Colonic mucosa (tissue), 4 donors: ENCODE measurements around the gene MCM10. TPM values are rescaled to one million over a fixed set of nuclear protein-coding genes. Genes with fewer than 3 reads are reported as not detected.
"Not testable (repeated sequence)": the region's sequence is repeated elsewhere in the genome, so short reads cannot be mapped to it uniquely, and the experiment has no call there.

Experiments
- DNase-seq: peaks from one replicate; pipeline ENCODE4 v3.0.0-alpha.2; 2020
- H3K27ac ChIP-seq: fragments of 200-600 bp; one replicate; pipeline ENCODE4 v1.8.0; 2021
- H3K27me3 ChIP-seq: fragments of 200-600 bp; one replicate; pipeline ENCODE4 v1.8.0; 2021
- H3K36me3 ChIP-seq: fragments of 200-600 bp; one replicate; pipeline ENCODE4 v1.8.0; 2021
- H3K4me1 ChIP-seq: fragments of 200-600 bp; one replicate; pipeline ENCODE4 v1.8.0; 2021; ENCODE audit warnings: mild to moderate bottlenecking
- H3K4me3 ChIP-seq: fragments of 200-600 bp; one replicate; pipeline ENCODE4 v1.8.0; 2021
- H3K9ac ChIP-seq, 2 donors: one replicate each; pipeline ENCODE4 v1.7.0; 2013; ENCODE audit warnings: control low read depth in 2 of 2, low read depth in 2 of 2, low read length in 2 of 2
- H3K9me3 ChIP-seq: fragments of 200-600 bp; one replicate; pipeline ENCODE4 v1.8.0; 2021
- intact Hi-C: fragments of 100-400 bp; cut with DNase I; formaldehyde crosslinking; loops from one replicate; pipeline ENCODE4 v1.14.1; 2022
- total RNA-seq, 2 donors: library from RNA; stranded (reverse); fragmentation: NEBNext Ultra II Directional in 1 of 2; extraction: Animal tissue kit (Norgen Biotek cat#: 25700) in 1 of 2; gene quantifications; one replicate each; pipeline ENCODE4 v1.2.1, GENCODE V29; 2021
- TF ChIP-seq, protein P1 (sequence below): fragments of 200-600 bp; IDR thresholded peaks from one replicate; pipeline ENCODE4 v1.8.0; 2022; ENCODE audit warnings: antibody characterized with exemption, mild to moderate bottlenecking
- donor health status: healthy.
- donor health status: DM: no; HTN: no; CAD: no.
- donor health status: DM: no; HTN: no; CAD: no.

The MCM10 gene
- total RNA-seq, 2 donors from 2014 or later: 2.4 to 21.0 TPM

DNA sequence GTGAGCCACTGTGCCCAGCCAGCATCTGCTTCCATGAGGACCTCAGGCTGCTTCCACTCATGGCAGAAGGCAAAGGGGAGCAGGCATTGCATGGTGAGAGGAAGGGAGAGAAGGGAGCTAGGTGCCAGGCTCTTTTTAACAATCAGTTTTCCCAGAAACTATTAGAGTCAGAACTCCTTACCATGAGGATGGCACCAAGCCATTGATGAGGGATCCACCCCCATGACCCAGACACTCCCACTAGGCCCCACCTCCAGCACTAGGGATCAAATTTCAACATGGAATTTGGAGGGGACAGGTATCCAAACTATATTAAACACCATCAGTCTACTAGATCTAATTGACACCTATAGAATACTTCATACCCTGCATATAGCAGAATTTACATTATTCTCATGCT, 14.2 kb upstream of the MCM10 start:
- Histone ChIP-seq H3K27ac (no peak overlapping the region), H3K4me3 (no peak overlapping the region), H3K27me3 (no peaks in the 10 kb centered on the region), H3K9ac (no peak overlapping the region), H3K9me3 (no peaks in the 10 kb centered on the region), H3K36me3 (no peaks in the 10 kb centered on the region), H3K4me1 (no peaks in the 10 kb centered on the region)
- intact Hi-C loops: no loop called here
- no peak for DNase-seq
- TF ChIP-seq, protein P1, sequence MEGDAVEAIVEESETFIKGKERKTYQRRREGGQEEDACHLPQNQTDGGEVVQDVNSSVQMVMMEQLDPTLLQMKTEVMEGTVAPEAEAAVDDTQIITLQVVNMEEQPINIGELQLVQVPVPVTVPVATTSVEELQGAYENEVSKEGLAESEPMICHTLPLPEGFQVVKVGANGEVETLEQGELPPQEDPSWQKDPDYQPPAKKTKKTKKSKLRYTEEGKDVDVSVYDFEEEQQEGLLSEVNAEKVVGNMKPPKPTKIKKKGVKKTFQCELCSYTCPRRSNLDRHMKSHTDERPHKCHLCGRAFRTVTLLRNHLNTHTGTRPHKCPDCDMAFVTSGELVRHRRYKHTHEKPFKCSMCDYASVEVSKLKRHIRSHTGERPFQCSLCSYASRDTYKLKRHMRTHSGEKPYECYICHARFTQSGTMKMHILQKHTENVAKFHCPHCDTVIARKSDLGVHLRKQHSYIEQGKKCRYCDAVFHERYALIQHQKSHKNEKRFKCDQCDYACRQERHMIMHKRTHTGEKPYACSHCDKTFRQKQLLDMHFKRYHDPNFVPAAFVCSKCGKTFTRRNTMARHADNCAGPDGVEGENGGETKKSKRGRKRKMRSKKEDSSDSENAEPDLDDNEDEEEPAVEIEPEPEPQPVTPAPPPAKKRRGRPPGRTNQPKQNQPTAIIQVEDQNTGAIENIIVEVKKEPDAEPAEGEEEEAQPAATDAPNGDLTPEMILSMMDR: no peak

DNA sequence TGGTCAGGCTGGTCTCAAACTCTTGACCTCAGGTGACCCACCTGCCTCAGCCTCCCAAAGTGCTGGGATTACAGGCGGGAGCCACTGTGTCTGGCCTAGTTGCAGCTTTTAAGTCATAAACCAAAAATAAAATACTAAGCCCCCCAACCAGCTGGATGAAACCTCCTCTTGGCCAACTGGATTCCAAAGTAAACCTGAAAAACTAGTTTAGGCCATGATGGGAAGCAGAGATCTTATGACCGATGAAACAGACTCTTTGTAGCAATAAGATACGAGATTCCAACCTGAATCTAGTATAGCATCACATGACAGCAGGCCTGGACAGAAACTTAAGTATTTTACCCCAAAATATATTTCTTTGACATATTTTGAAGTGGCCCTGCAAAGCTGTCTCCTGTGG, 9.1 kb upstream of the MCM10 start:
- H3K4me1 ChIP-seq: no peaks in the 10 kb centered on the region
- no peak for DNase-seq
- H3K36me3 ChIP-seq: no peaks in the 10 kb centered on the region
- H3K4me3 ChIP-seq: no peak overlapping the region
- H3K9me3 ChIP-seq: no peaks in the 10 kb centered on the region
- intact Hi-C loops: no loop called here
- no peak overlapping the region for H3K27ac ChIP-seq
- TF ChIP-seq, protein P1: no peak
- no peak overlapping the region for H3K9ac ChIP-seq
- H3K27me3 ChIP-seq: no peaks in the 10 kb centered on the region

DNA sequence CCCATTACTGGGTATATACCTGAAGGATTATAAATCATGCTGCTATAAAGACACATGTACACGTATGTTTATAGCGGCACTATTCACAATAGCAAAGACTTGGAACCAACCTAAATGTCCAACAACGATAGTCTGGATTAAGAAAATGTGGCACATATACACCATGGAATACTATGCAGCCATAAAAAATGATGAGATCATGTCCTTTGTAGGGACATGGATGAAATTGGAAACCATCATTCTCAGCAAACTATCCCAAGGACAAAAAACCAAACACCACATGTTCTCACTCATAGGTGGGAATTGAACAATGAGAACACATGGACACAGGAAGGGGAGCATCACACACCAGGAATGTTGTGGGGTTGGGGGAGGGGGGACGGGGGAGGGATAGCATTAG, 5.5 kb upstream of the MCM10 start:
- H3K9ac ChIP-seq, H3K27ac ChIP-seq, H3K9me3 ChIP-seq, DNase-seq, H3K36me3 ChIP-seq, H3K4me3 ChIP-seq, H3K4me1 ChIP-seq, H3K27me3 ChIP-seq, intact Hi-C loops: not testable (repeated sequence)

DNA sequence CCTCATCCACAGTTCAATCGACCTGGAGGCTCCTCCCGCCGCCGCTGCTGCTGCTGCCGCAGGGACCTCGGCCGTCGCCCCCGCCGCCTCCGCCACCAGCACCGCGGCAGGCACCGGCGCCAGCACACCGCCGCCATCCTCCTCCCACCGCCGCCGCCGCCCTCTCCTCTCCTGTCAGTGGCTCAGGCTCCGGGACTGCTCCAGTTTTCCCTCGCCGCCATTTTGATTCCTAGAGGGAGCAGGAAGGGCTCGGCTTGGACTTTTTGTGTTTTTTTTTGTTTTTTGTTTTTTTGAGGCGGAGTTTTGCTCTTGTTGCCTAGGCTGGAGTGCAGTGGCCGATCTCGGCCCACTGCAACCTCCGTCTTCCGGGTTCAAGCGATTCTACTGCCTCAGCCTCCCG, 3.0 kb upstream of the MCM10 start:
- TF ChIP-seq, protein P1: no peak
- no peak for DNase-seq
- H3K27ac ChIP-seq: peak overlapping the region; percentile 13

GRCh38 chr10:13161857-13162271, 506 bp downstream of the MCM10 start:
- TF ChIP-seq, protein P1: no peak
- peak overlapping the region in 1 of 2 donors; percentile 50 for H3K9ac ChIP-seq
- no peaks in the 10 kb centered on the region for H3K9me3 ChIP-seq
- no peaks in the 10 kb centered on the region for H3K36me3 ChIP-seq
- no peak for DNase-seq
- no peak overlapping the region for H3K27ac ChIP-seq
- peak overlapping the region; percentile 59 for H3K4me3 ChIP-seq
- intact Hi-C loops: loop anchor here (10.0 kb wide), 1 partner anchor 273 kb away; no protein-coding TSS in a partner anchor
- H3K4me1 ChIP-seq: peaks cover 6% of the 10 kb centered on the region
- H3K27me3 ChIP-seq: no peaks in the 10 kb centered on the region

More for the DNA sequence above, 3.0 kb upstream of the MCM10 start:
- H3K4me3 ChIP-seq: peak overlapping the region; percentile 26
- no peaks in the 10 kb centered on the region for H3K27me3 ChIP-seq
- intact Hi-C loops: no loop called here
- H3K9ac ChIP-seq: peak overlapping the region in 1 of 2 donors; percentile 12
- no peaks in the 10 kb centered on the region for H3K36me3 ChIP-seq
- H3K9me3 ChIP-seq: no peaks in the 10 kb centered on the region
- peaks cover 6% of the 10 kb centered on the region for H3K4me1 ChIP-seq

- TF ChIP-seq, protein P1: no peak
- H3K4me1 ChIP-seq: peaks cover 6% of the 10 kb centered on the region
- intact Hi-C loops: loop anchor here (10.0 kb wide), 1 partner anchor 271 kb away; no protein-coding TSS in a partner anchor
These were observed 2.5 kb downstream of the MCM10 start for GRCh38 chr10:13163859-13164258.

More at GRCh38 chr10:13163859-13164258, 2.5 kb downstream of the MCM10 start:
- Histone ChIP-seq H3K27me3 (no peaks in the 10 kb centered on the region), H3K27ac (no peak overlapping the region), H3K36me3 (no peaks in the 10 kb centered on the region), H3K4me3 (no peak overlapping the region), H3K9me3 (no peaks in the 10 kb centered on the region), H3K9ac (no peak overlapping the region)
- DNase-seq: no peak
